Cardiac muscle cell (in vitro differentiated cells and primary cell): ENCODE data around the gene ATP6V1C2. TPM values are rescaled to one million over a fixed set of nuclear protein-coding genes. Genes with fewer than 3 reads are reported as not detected.

Experiments
- DNase-seq, 2 donors: peaks; one replicate each; pipeline versions ENCODE4 v3.0.0 to v3.0.0-alpha.2; 2010 to 2017; ENCODE audit warnings: low read depth in 1 of 2, low spot score in 1 of 2
- H3K27ac ChIP-seq: fragments of 200-600 bp; sonication (generic); 2 replicates; pipeline ENCODE4 v1.5.1; 2016
- H3K27me3 ChIP-seq: fragments of 200-600 bp; sonication (generic); 2 replicates; pipeline ENCODE4 v1.6.0; 2016; ENCODE audit warnings: control low read depth
- H3K36me3 ChIP-seq: fragments of 200-600 bp; sonication (generic); 2 replicates; pipeline ENCODE4 v1.5.1; 2016; ENCODE audit warnings: control low read depth
- H3K4me1 ChIP-seq: fragments of 200-600 bp; sonication (generic); 2 replicates; pipeline ENCODE4 v1.8.1; 2017; ENCODE audit warnings: low read depth, mild to moderate bottlenecking, mixed run types
- H3K4me3 ChIP-seq: fragments of 200-600 bp; sonication (generic); 2 replicates; pipeline ENCODE4 v1.5.1; 2016; ENCODE audit warnings: mild to moderate bottlenecking
- H3K9me3 ChIP-seq: fragments of 200-600 bp; sonication (generic); 2 replicates; pipeline ENCODE4 v1.5.1; 2017; ENCODE audit warnings: low read depth, mild to moderate bottlenecking, control low read depth
- CTCF ChIP-seq: IDR thresholded peaks from 2 replicates; pipeline ENCODE4 v1.5.1; 2012; ENCODE audit warnings: low read depth, mild to moderate bottlenecking, low read length
- polyA plus RNA-seq: library from polyadenylated mRNA; unstranded; fragments of >200 nt; fragmentation: Nextera tagmentation; extraction: Ambion mirVana; gene quantifications from 2 replicates; pipeline ENCODE4 v1.2.1, GENCODE V29; 2016
- total RNA-seq: library from RNA; depleted of rRNA; stranded (reverse); fragments of >200 nt; gene quantifications from 2 replicates; pipeline ENCODE4 v1.2.3, GENCODE V29; 2016

ATP6V1C2 gene
- total and polyA plus RNA-seq, 2 experiments from 2014 or later = 0.06 to 1.1 TPM

GRCh38 chr2:10826026-10826425 is 104.6 kb downstream of the ATP6V1C2 start:
- no peak for TF ChIP-seq CTCF
- no peaks in the 10 kb centered on the region for H3K9me3 ChIP-seq

DNA sequence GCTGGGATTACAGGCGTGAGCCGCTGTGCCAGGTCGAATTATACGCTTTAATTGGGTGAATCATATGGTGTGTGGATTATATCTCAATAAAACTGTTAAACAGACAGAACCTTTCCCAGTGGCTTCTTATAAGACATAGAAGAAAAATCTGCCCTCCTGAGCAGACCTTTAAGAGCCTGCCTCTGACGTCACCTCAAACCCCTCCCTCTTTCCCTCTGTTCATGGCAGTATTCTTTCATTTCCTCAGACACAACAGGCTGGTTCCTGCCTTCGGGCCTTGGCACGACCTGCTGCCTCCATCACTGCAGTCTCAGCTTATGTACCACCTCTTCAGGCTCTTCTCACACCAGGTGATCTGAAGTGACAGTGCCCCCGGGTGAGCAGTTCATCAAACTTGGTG is 105.2 kb downstream of the ATP6V1C2 start:
- Histone ChIP-seq H3K9me3 (no peaks in the 10 kb centered on the region), H3K4me3 (no peak overlapping the region), H3K4me1 (no peaks in the 10 kb centered on the region), H3K27ac (no peak overlapping the region), H3K36me3 (no peaks in the 10 kb centered on the region), H3K27me3 (peaks cover 3% of the 10 kb centered on the region)
- TF ChIP-seq CTCF = no peak
- DNase-seq = no peak

More at GRCh38 chr2:10826026-10826425, 104.6 kb downstream of the ATP6V1C2 start:
- Histone ChIP-seq H3K27me3 (peaks cover under 1% of the 10 kb centered on the region), H3K36me3 (no peaks in the 10 kb centered on the region), H3K27ac (no peak overlapping the region), H3K4me1 (no peaks in the 10 kb centered on the region), H3K4me3 (no peak overlapping the region)
- DNase-seq = no peak

DNA sequence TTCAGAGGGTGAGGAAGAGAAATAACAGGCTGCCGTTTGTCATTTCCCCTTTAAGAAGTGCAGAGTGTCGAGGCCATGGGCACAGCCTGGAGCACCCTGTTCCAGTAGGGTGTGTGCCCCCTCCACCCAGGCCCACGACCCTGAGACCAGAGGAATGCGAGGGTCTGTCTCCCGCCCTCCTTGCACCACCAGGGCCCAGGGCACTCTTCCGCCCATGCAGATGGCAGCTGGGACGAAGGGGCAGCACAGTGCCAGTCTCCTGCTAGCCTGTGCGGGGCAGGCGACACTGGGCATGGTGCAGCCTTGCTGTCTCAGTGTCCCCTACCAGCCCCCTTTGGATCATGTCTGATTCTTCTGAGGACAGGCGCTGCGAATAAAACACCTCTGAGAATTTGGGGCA is 106.9 kb downstream of the ATP6V1C2 start:
- H3K9me3 ChIP-seq = no peaks in the 10 kb centered on the region
- DNase-seq = no peak
- peaks cover 3% of the 10 kb centered on the region for H3K27me3 ChIP-seq
- no peak overlapping the region for H3K4me3 ChIP-seq
- peaks cover under 1% of the 10 kb centered on the region for H3K4me1 ChIP-seq
- H3K36me3 ChIP-seq = no peaks in the 10 kb centered on the region
- H3K27ac ChIP-seq = no peak overlapping the region
- TF ChIP-seq CTCF = no peak

DNA sequence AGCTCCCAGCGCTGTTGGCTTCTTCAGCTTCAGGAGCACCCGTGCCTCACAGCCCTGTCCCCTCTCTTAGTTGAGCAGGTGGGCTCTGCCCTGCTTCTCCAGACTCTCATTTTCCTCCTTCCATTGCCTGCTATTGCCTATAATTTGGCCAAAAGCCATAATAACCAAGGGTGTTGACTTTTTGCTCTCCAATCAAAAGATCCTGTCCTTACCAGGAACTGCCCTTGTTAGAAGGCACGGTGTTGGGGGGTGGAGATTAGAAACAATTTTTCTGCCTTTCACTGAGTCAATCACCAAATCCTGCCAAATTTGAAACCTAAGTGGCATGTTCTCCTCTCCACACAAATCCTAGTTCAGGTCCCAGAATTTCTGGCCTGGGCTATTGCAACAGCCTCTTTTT is 107.9 kb downstream of the ATP6V1C2 start:
- no peak for TF ChIP-seq CTCF
- DNase-seq = no peak
- Histone ChIP-seq H3K27ac (no peak overlapping the region), H3K27me3 (peaks cover 3% of the 10 kb centered on the region), H3K4me1 (peaks cover 10% of the 10 kb centered on the region), H3K9me3 (no peaks in the 10 kb centered on the region), H3K36me3 (no peaks in the 10 kb centered on the region), H3K4me3 (no peak overlapping the region)

DNA sequence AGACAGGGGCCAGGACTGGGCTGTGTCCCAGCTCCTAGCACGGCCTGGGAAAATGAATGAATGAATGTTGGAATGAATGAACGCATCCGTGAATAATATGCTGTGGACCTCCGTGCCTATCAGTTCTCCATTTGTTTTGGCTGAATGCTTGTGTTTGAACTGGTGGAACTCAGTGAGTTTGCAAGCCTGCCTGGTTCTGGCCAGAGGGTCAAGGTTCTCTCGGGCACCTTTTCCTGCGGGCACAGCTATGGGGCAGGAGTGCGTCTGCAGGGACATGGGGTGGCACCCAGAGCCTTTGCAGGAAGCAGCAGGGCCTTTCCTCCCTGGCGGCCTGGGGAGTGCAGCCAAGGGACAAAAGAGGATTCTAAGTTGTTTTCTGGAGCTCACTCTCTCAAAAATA is 108.8 kb downstream of the ATP6V1C2 start:
- H3K27me3 ChIP-seq = peaks cover 3% of the 10 kb centered on the region
- no peak for TF ChIP-seq CTCF
- no peak overlapping the region for H3K27ac ChIP-seq
- H3K36me3 ChIP-seq = no peaks in the 10 kb centered on the region
- DNase-seq = no peak
- no peaks in the 10 kb centered on the region for H3K9me3 ChIP-seq
- H3K4me1 ChIP-seq = peaks cover 11% of the 10 kb centered on the region
- no peak overlapping the region for H3K4me3 ChIP-seq
